ENCODE results near the gene CILP2.

DNA sequence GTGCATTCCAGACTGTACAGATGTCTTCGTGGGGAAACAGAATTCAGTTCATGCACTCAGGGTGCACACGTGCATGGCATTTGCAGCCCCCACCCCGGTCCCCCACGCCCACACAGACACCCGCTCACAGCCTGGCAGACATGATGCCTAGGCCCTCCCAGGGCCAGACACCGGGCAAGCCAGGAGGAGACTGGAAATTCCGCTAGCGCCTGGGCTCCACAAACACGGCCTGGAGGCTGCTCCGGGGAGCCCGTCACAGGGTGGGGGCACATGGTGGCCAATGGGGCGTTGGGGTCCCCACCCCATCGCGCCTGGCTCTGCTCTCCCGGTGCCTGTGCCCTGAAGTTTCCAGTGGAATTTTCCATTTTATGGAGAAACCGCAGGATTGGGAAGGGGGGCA lies 3.6 kb downstream of the CILP2 start:
- no peak for TF ChIP-seq POLR2AphosphoS5 (IDR thresholded peaks at IDR 0.05)
- TF ChIP-seq, protein P1, sequence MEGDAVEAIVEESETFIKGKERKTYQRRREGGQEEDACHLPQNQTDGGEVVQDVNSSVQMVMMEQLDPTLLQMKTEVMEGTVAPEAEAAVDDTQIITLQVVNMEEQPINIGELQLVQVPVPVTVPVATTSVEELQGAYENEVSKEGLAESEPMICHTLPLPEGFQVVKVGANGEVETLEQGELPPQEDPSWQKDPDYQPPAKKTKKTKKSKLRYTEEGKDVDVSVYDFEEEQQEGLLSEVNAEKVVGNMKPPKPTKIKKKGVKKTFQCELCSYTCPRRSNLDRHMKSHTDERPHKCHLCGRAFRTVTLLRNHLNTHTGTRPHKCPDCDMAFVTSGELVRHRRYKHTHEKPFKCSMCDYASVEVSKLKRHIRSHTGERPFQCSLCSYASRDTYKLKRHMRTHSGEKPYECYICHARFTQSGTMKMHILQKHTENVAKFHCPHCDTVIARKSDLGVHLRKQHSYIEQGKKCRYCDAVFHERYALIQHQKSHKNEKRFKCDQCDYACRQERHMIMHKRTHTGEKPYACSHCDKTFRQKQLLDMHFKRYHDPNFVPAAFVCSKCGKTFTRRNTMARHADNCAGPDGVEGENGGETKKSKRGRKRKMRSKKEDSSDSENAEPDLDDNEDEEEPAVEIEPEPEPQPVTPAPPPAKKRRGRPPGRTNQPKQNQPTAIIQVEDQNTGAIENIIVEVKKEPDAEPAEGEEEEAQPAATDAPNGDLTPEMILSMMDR (IDR thresholded peaks at IDR 0.05): no peak
